Right atrium auricular region (tissue), 2 donors: Measurements from ENCODE around the gene WDR49. TPM values are rescaled to one million over a fixed set of nuclear protein-coding genes. Genes with fewer than 3 reads are reported as not detected.
"Not testable (repeated sequence)": the region's sequence is repeated elsewhere in the genome, so short reads cannot be mapped to it uniquely, and the experiment has no call there.

Experiments used
- DNase-seq: peaks from one replicate; pipeline ENCODE4 v3.0.0-alpha.2; 2019; ENCODE audit warnings: low spot score
- H3K27ac ChIP-seq, 2 donors: fragments of 200-600 bp; sonication (generic); 1 replicate in 1 of 2; 2 replicates in 1 of 2; pipeline ENCODE4 v1.5.1; 2016 to 2019
- H3K27me3 ChIP-seq, 2 donors: fragments of 200-600 bp; sonication (generic); one replicate each; pipeline versions ENCODE4 v1.5.1 to v1.6.0; 2017 to 2019
- H3K36me3 ChIP-seq: fragments of 200-600 bp; sonication (generic); one replicate; pipeline ENCODE4 v1.5.1; 2016
- H3K4me1 ChIP-seq, 2 donors: fragments of 200-600 bp; sonication (generic); one replicate each; pipeline versions ENCODE4 v1.5.1 to v1.6.0; 2017 to 2019
- H3K4me3 ChIP-seq, 2 donors: fragments of 200-600 bp; sonication (generic); 1 replicate in 1 of 2; 2 replicates in 1 of 2; pipeline ENCODE4 v1.5.1; 2017 to 2019; ENCODE audit warnings: mild to moderate bottlenecking in 1 of 2, moderate library complexity in 1 of 2
- H3K9me3 ChIP-seq, 2 donors: fragments of 200-600 bp; sonication (generic); one replicate each; pipeline ENCODE4 v1.5.1; 2019
- CTCF ChIP-seq, 2 donors: fragments of 200-600 bp; sonication (generic); IDR thresholded peaks; one replicate each; pipeline ENCODE4 v1.5.1; 2019; ENCODE audit warnings: antibody characterized with exemption in 2 of 2
- total RNA-seq, 2 donors: library from RNA; depleted of rRNA; stranded (reverse); fragments of >200 nt; gene quantifications; one replicate each; pipeline ENCODE4 v1.1.0, GENCODE V29; 2016

WDR49 gene
- total RNA-seq, 2 donors from 2014 or later: 5.5 to 14.8 TPM

DNA sequence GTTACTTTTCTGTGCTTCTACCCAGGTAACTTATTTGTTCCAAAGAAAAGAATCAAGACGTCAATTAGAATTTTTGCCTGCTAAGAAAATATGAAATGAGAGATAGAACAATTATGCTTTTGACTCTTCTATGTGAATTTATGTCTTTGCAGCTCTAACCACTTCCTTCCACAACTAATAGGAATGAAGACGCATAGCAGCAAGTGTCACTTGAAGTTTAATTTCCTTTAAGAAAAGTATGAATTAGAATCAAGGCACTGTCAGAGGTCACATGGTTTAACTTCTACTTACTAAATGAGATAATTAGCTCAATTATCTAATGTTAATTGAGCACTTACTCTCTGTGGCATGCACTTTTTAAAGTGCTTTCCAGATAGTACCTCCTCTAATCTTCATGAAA, 3.3 kb downstream of the WDR49 start:
- Histone ChIP-seq H3K27me3 (no peaks in the 10 kb centered on the region), H3K27ac (no peak overlapping the region), H3K9me3 (no peaks in the 10 kb centered on the region), H3K4me1 (no peaks in the 10 kb centered on the region), H3K4me3 (no peak overlapping the region), H3K36me3 (no peaks in the 10 kb centered on the region)
- TF ChIP-seq CTCF (IDR thresholded peaks at IDR 0.05): no peak
- DNase-seq: no peak

- H3K4me1 ChIP-seq: no peaks in the 10 kb centered on the region
- no peaks in the 10 kb centered on the region for H3K36me3 ChIP-seq
- peaks cover 0 to 4% of the 10 kb centered on the region in 2 donors for H3K9me3 ChIP-seq
- no peak for DNase-seq
- no peaks in the 10 kb centered on the region for H3K27me3 ChIP-seq
- H3K4me3 ChIP-seq: no peak overlapping the region
- no peak overlapping the region for H3K27ac ChIP-seq
- TF ChIP-seq CTCF (IDR thresholded peaks at IDR 0.05): no peak
Measured at GRCh38 chr3:167649746-167650145, 4.0 kb downstream of the WDR49 start.

DNA sequence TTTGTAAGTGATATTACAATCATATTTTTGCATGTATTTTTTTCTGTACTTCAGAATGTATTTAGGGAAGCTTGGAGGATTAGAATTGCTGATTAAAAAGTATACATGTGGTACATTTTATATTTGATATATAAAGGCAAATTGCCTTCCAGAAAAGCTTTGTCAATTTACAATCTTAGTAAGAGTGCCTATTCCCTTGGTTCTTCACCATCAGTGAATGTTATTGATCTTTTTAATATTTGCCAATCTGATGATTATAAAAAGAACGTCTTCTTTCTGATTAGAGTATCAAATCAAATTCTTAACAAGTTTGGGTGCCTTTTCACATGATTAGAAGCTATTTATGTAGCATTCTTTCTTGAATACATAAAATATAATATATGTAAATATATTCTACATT, 9.1 kb downstream of the WDR49 start:
- no peaks in the 10 kb centered on the region for H3K4me1 ChIP-seq
- no peak overlapping the region for H3K4me3 ChIP-seq
- no peaks in the 10 kb centered on the region for H3K36me3 ChIP-seq
- no peak overlapping the region for H3K27ac ChIP-seq
- H3K9me3 ChIP-seq: peaks cover 0 to 11% of the 10 kb centered on the region in 2 donors
- no peaks in the 10 kb centered on the region for H3K27me3 ChIP-seq
- DNase-seq: no peak
- no peak for TF ChIP-seq CTCF (IDR thresholded peaks at IDR 0.05)

DNA sequence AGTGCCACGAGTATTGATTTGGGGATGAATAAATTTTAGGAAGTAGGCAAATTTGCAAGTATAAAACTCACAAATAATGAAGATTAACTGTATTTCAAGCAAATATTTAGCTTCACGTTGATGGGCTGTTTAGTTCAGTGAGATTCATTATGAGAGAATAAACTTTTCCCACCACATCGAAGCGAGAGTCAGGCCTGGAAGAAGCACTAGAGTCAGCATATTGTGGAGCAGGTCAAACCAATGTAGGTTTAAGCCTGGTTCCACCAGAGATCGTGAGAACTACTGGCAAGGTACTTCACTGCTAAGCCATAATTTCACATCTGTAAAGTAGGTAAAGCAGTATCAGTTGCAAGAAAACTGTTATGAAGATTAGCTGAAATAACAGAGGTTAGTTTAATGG, 22.3 kb downstream of the WDR49 start:
- Histone ChIP-seq H3K27me3 (no peaks in the 10 kb centered on the region), H3K27ac (no peak overlapping the region), H3K4me1 (no peaks in the 10 kb centered on the region), H3K4me3 (no peak overlapping the region), H3K9me3 (no peaks in the 10 kb centered on the region), H3K36me3 (no peaks in the 10 kb centered on the region)
- no peak for DNase-seq
- no peak for TF ChIP-seq CTCF (IDR thresholded peaks at IDR 0.05)

DNA sequence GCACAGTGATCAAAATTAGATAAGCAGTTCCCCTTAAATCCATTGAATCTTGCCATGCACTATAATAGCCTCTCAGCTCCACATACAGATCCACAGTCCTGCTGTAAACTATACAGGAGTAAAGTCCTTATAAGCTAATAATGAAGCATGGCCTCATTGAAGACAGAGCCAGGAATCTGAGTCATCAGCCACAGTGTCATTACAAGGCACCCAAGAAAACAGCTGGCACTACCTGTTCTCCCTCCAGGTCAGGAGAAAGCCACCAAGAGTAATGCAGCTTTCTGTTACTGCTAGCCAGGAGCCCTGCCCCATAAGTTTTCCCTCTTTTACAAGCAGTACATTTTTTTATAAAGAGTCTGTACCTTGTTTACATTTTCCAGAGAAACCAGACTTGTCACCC, 27.3 kb downstream of the WDR49 start:
- Histone ChIP-seq H3K36me3 (no peaks in the 10 kb centered on the region), H3K9me3 (no peaks in the 10 kb centered on the region), H3K4me1 (no peaks in the 10 kb centered on the region), H3K27ac (no peak overlapping the region), H3K4me3 (no peak overlapping the region), H3K27me3 (no peaks in the 10 kb centered on the region)
- no peak for DNase-seq
- TF ChIP-seq CTCF (IDR thresholded peaks at IDR 0.05): no peak

DNA sequence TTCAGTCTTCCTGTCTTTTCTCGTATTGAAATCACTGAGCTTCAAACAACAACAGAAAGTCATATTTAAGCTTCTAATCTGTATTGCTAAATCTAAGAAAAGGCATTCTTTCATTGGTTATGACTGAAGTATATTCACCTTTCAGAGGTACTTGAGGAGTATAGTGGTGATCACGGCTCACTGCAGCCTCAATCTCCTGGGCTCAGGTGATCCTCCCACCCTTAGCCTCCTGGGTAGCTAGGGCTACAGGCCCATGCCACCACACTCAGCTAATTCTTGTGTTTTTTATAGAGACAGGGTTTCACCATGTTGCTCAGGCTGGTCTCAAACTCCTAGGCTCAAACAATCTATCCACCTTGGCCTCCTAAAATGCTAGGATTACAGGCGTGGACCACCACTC, 38.7 kb downstream of the WDR49 start:
- H3K4me3 ChIP-seq: no peak overlapping the region
- no peak for TF ChIP-seq CTCF (IDR thresholded peaks at IDR 0.05)
- H3K4me1 ChIP-seq: no peaks in the 10 kb centered on the region
- no peak for DNase-seq
- H3K36me3 ChIP-seq: no peaks in the 10 kb centered on the region
- no peaks in the 10 kb centered on the region for H3K27me3 ChIP-seq
- no peak overlapping the region for H3K27ac ChIP-seq
- H3K9me3 ChIP-seq: no peaks in the 10 kb centered on the region

- not testable (repeated sequence) for DNase-seq, H3K27ac ChIP-seq, H3K4me3 ChIP-seq, H3K4me1 ChIP-seq, H3K36me3 ChIP-seq, H3K9me3 ChIP-seq, H3K27me3 ChIP-seq
Measured at GRCh38 chr3:167614196-167614595, 39.5 kb downstream of the WDR49 start.
